ENCODE data around the gene DSCAML1. TPM values are rescaled to one million over a fixed set of nuclear protein-coding genes. Genes with fewer than 3 reads are reported as not detected.

DSCAML1 gene
- polyA plus RNA-seq, 4 donors = 1.7 to 2.9 (median 2.0) TPM

- no peak for DNase-seq (ENCODE audit: low read depth in 4 of 4, low spot score in 3 of 4)
Measured at GRCh38 chr11:117564321-117564720, 232.7 kb downstream of the DSCAML1 start.

DNA sequence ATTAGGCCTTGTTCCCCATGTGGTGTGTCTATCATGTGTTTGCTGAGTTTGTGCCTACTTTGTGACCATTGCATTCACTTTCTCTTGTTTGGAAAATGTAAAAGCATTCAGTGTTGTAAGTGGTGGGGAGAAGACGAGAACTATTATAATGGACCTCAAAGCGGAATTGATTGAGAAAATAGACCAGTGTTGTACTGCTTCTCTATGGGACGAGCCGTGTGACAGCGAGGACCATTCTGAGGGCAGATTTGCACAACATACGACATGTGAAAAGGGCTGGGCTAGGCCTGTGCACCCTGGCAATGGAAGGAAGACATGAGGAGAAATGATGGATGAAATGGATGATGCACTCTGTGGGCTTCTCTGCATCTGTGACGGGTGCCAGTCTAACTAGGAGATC is 233.5 kb downstream of the DSCAML1 start:
- DNase-seq (ENCODE audit: low read depth in 4 of 4, low spot score in 3 of 4) = no peak

DNA sequence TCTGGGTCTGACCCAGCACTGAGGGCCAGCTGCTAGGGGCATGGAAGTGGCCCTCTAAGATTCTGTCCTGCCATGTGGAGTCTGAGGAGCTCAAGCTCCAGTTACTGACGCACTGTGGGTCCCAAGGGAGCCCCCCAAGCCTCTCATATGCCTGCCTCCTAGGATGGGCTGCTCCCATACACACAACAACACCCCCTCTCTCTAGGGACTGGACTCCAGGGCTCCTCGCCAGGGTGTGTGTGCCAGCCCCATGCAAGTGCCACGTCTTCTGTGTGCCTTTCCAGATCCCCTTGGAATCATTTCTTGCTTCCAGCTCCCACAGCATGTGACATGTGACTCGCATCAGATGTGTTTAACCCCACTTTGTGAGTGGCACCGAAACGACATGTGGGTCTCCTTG is 234.9 kb downstream of the DSCAML1 start:
- no peak for DNase-seq (ENCODE audit: low read depth in 4 of 4, low spot score in 3 of 4)

DNA sequence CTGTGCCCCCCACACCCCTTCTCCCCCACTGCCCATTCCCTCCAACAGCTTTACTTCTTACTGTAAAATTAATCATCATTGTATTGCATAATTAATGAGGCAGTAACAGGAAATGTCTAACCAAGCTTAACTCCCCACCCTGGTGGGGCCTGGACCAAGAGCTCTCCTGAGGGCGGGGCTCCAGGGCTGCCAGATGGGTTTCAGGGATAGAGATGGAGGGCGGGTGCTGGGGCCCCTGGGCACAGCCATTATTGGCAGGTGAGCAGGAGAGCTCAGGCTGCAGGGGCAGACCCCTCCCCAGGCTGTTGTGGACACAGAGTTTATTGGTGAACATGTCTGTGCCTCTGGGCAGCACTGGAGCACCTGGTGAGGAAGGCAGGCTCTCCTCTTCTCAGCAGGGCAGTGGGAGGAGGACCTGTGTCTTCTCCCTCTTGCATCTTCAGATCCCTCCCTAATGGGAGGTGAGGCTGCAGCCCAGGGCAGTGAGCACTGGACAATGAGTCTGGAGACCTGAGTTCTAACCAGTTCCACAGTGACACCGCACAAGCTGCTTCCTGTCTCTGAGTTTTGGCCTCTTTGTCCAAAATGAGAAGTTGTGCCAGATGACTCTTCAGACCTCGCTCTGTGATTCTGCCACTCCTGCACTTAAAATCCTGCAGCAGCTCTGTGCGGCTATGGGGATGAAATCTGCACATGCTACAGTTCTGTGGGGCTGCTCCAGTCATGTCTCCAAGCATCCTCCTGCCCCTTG is 236.1 kb downstream of the DSCAML1 start:
- DNase-seq (ENCODE audit: low read depth in 4 of 4, low spot score in 3 of 4) = no peak

GRCh38 chr11:117559698-117560097 is 237.3 kb downstream of the DSCAML1 start:
- no peak for DNase-seq (ENCODE audit: low read depth in 4 of 4, low spot score in 3 of 4)

DNA sequence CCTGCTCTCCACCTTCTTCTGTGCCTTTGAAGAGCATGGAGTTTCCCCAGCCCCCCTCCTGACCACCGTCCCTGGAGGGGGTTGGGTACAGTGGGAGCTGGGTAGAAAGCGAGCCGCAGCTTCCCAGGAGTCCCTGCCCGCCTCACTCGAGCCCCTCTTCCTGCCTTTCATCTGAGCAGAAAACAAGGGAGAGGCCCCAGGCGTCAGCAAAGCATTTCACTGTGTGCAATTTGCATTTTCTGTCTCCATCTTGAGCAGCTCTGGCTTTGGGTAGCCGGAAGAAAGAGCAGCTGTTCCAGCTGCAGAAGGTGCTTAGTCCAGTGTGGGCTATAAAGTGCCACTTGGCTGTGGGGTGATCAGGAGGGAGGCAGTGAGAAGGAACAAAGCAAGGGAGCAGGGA is 239.7 kb downstream of the DSCAML1 start:
- DNase-seq (ENCODE audit: low read depth in 4 of 4, low spot score in 3 of 4) = no peak

- no peak for DNase-seq (ENCODE audit: low read depth in 4 of 4, low spot score in 3 of 4)
Measured at GRCh38 chr11:117554601-117555333, 242.2 kb downstream of the DSCAML1 start.

DNA sequence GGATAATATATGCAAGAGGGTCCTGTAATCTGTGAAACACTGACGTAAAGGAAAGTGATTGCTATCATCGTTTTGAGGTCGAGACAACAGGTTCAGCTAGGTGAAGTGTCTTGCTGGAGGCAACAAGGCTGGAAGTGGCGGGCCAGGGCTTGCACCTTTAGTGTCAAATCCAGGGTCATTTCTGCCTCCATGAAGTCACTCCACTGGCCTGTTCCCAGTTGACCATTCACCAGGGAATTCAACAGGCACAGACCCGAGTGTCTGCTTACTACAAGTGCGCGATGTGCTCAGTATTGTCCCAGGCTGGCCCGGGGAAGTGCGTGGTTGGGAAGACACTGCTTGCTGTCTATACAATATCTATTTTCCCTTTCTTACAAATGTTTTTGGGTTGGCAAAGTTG is 244.4 kb downstream of the DSCAML1 start:
- no peak for DNase-seq (ENCODE audit: low read depth in 4 of 4, low spot score in 3 of 4)

GRCh38 chr11:117551761-117552343 is 245.2 kb downstream of the DSCAML1 start:
- no peak for DNase-seq (ENCODE audit: low read depth in 4 of 4, low spot score in 3 of 4)

DNA sequence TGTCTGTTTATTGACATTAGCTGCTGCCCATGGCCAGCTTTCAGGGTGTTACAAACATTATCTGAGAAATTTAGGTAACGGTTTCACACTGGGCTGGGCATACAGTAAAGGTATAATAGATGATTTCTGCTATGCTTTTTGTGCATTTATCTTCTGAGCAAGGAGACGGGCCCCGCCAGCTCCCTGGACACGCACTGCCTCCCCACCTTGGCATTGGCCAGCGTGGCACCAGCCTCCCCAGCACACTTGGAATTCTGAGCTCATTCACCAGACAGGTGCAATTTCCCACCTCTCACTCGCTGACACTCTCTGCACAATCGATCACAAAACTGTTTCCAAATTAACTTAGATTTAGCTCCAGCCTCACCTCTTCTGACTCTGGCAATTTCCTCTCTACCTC is 246.6 kb downstream of the DSCAML1 start:
- no peak for DNase-seq (ENCODE audit: low read depth in 4 of 4, low spot score in 3 of 4)

DNA sequence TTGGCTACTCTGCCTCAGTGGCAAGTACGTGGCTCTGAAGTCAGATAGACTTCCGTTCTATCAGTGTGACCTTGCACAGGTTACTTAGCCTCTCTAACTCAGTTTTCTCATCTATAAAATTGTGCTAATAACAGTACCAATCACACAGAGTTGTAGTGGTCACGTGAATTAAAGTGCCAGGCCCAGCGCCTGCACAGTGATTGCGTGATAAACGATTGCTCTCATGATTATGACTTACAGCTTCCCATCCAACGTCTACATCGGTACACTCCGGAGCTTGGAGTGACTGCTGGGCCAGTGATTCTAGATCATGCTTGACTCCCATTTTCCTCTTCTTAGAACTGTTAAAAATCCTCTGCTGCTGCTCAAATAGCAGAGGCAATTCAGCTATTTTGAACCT is 247.6 kb downstream of the DSCAML1 start:
- DNase-seq (ENCODE audit: low read depth in 4 of 4, low spot score in 3 of 4) = no peak

DNA sequence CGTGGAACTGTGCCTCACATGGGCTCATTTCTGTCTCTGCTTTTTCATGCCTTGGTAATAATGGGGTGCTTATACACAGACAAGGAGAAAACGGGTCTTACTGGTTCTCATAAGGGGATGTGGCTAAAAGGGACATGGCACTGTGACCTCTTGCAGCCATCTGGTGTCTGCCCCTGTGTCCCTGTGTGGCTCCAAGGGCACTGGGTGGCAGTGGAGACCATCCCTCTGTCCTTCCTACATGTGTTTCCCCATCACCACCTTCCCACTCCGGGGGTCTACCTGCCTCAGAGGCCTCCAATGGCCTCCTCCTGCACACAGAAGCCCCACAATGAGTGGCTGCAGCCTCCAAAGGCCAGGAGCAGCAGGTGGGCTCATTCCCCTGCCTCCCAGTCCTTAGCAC is 248.1 kb downstream of the DSCAML1 start:
- no peak for DNase-seq (ENCODE audit: low read depth in 4 of 4, low spot score in 3 of 4)

GRCh38 chr11:117547946-117548345 is 249.1 kb downstream of the DSCAML1 start:
- no peak for DNase-seq (ENCODE audit: low read depth in 4 of 4, low spot score in 3 of 4)

DNA sequence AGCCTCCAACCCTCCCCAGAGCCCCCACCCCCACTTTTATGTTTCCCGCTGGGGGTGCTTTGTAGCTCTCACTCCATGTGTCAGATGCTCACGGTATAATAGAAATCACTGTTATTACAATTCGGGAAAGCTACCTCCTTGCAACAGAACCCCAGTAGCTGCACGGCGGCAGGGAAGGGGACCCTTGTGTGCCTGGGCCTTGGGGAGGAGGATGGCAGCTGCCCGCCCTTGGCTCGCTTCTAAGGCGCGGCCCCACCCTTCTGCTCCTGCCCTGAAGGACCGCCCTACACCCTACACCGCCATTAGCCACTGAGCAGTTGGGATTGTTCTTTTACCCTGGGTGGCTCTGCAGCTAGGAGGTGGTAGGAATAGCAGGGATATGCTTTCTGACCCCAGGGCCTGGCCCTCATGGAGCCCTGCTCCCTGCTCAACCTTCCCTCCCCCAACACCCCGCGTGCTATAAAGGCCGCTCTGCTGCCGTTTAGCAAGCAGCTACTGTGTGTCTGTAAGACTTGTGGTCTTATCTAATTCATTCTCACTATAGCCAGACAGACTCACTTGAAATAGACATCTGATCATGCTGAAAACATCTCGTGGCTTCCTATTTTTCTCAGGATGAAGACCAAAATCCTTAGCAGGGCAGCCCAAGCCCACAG is 249.7 kb downstream of the DSCAML1 start:
- DNase-seq (ENCODE audit: low read depth in 4 of 4, low spot score in 3 of 4) = no peak

DNA sequence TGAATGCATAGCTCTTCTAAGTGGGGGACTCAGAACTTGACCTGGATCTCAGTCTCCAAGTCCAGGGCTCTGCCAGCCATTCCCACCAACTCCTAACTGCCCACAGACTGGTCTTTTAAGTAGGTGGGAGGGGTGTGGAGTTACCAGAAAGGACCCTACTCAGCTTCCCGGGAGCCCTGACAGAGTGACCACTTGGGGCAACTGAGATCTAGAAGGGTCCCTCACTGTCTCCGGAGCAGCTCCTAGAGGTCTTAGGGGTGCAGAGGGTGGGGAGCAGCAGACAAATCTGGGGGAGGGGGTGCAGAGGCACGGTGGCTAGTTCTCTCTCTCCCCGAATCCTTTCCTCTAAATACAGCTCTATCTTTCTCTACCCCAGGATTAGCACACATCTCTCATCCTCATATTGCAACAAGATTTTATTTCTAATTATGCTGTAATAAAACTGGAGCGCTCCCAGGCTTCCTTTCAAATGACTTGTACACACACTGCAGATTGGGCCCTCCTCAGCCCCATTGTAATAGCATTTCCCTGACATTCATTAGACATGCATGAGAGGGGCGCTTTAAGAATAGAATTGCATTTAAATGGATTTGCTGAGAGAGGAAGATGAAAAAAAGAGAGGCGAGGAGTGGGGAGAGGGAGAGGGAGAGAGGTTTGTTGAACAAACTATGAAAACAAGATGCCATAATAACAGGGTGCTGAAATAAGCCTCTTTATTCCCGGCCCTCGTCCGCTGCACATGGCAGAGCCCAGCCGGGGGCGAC is 250.4 kb downstream of the DSCAML1 start:
- no peak for DNase-seq (ENCODE audit: low read depth in 4 of 4, low spot score in 3 of 4)

GRCh38 chr11:117545706-117546105 is 251.3 kb downstream of the DSCAML1 start:
- no peak for DNase-seq (ENCODE audit: low read depth in 4 of 4, low spot score in 3 of 4)

GRCh38 chr11:117544130-117544800 is 252.8 kb downstream of the DSCAML1 start:
- DNase-seq (ENCODE audit: low read depth in 4 of 4, low spot score in 3 of 4) = no peak

- DNase-seq (ENCODE audit: low read depth in 4 of 4, low spot score in 3 of 4) = no peak
Measured at GRCh38 chr11:117541211-117541610, 255.8 kb downstream of the DSCAML1 start.

DNA sequence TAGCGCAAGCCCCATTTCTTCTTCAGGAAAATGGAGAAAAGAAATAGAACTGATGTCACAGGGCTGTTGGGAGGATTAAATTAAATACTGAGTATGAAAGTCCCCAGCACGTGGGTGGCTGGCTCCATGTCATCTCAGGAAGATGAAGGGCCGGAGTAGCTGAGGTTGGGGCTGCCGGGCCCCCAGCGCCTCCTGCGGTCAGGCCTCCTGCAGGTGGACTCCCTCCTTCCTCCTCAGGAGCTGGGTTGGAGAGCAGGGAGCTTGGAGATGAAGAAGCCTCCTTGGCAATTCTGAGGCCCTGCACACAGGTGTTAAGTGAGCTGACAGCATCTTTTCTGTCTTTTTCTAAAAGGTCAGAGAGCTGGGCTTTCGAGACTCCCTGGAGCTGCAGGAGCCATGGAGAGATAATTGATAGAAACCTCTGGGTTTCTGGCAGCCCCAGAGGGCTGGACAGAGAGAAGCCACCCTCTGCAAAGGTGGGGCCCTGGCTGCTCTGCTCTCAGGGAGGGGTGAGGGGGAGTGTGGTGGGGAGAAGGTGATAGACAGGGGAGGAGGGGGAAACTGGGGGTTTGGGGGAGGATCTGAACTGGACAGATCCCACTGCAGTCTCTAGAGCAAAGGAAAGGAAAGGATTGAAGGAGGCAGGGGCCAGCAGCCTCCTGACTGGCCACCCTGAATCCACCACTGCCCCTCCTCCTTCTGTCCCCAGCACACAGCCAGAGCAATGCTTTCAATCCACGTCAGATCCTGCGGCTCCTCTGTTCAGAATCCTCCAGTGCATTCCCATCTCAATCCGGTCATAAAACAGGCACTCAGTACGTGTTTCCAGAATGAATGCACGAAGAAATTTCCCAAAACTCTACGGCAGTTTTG is 258.5 kb downstream of the DSCAML1 start:
- no peak for DNase-seq (ENCODE audit: low read depth in 4 of 4, low spot score in 3 of 4)

All from right renal pelvis (tissue), 4 donors.